ENCODE data around the gene RAD21L1.

DNA sequence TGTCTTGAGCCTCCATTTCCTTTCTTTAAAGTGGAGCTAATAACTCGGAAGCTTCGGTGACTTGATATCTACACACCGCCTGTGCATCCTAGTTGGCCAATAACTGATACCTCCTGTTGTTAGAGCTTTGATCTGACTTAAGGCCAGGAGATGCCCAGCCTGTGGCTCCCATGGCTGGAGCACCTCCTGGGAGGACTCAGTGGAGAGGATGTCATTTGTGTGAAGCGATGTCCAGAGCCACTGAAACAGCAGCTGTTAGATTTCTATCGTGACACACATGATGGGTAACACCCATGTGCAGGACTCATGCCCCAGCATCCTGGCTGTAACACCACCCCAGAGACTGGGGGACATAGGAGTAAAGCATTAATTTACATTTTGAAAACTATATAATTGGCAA lies 72.3 kb downstream of the RAD21L1 start:
- TF ChIP-seq, protein P1, sequence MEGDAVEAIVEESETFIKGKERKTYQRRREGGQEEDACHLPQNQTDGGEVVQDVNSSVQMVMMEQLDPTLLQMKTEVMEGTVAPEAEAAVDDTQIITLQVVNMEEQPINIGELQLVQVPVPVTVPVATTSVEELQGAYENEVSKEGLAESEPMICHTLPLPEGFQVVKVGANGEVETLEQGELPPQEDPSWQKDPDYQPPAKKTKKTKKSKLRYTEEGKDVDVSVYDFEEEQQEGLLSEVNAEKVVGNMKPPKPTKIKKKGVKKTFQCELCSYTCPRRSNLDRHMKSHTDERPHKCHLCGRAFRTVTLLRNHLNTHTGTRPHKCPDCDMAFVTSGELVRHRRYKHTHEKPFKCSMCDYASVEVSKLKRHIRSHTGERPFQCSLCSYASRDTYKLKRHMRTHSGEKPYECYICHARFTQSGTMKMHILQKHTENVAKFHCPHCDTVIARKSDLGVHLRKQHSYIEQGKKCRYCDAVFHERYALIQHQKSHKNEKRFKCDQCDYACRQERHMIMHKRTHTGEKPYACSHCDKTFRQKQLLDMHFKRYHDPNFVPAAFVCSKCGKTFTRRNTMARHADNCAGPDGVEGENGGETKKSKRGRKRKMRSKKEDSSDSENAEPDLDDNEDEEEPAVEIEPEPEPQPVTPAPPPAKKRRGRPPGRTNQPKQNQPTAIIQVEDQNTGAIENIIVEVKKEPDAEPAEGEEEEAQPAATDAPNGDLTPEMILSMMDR (IDR thresholded peaks at IDR 0.05; ENCODE audit: insufficient read depth, low read length, poor library complexity, severe bottlenecking): no peak
- no peak for TF ChIP-seq EZH2phosphoT487 (conservative IDR thresholded peaks at IDR 0.05; ENCODE audit: low read length)
